Stimulated activated CD4-positive, alpha-beta T cell treated with anti-CD3 and anti-CD28 coated beads, Interleukin-1b, Interleukin-23, amount 100 ng/mL, for 1 hour (primary cell): ENCODE data around the gene VEGFC.

Source experiments
- DNase-seq, 2 donors: peaks; one replicate each; pipeline ENCODE4 v3.0.0-alpha.2; 2020; ENCODE audit warnings: low read depth in 2 of 2

Gene VEGFC

GRCh38 chr4:176792326-176793059, at the start of gene VEGFC:
Gene VEGFC (minus strand): TSS chr4:176792922. CDS start chr4:176792311, 611 bp downstream.
- no peak for DNase-seq

GRCh38 chr4:176841711-176842112, 49.0 kb upstream of the VEGFC start:
- DNase-seq: no peak

- no peak for DNase-seq
These were observed 47.4 kb upstream of the VEGFC start for GRCh38 chr4:176840166-176840565.

GRCh38 chr4:176839656-176840055, 46.9 kb upstream of the VEGFC start:
- no peak for DNase-seq

- DNase-seq: no peak
These were observed 46.1 kb upstream of the VEGFC start for GRCh38 chr4:176838601-176839433.

- no peak for DNase-seq
These were observed 44.6 kb upstream of the VEGFC start for GRCh38 chr4:176837169-176837895.

- no peak for DNase-seq
These were observed 41.8 kb upstream of the VEGFC start for GRCh38 chr4:176834531-176834930.

GRCh38 chr4:176833400-176834175, 40.9 kb upstream of the VEGFC start:
- DNase-seq: no peak

GRCh38 chr4:176830971-176831370, 38.2 kb upstream of the VEGFC start:
- DNase-seq: no peak

GRCh38 chr4:176825586-176825985, 32.9 kb upstream of the VEGFC start:
- DNase-seq: no peak

GRCh38 chr4:176824645-176825366, 32.1 kb upstream of the VEGFC start:
- DNase-seq: no peak

GRCh38 chr4:176818531-176818930, 25.8 kb upstream of the VEGFC start:
- no peak for DNase-seq

- no peak for DNase-seq
These were observed 24.5 kb upstream of the VEGFC start for GRCh38 chr4:176817204-176817603.

- no peak for DNase-seq
These were observed 22.0 kb upstream of the VEGFC start for GRCh38 chr4:176814770-176815169.

- no peak for DNase-seq
These were observed 17.9 kb upstream of the VEGFC start for GRCh38 chr4:176810481-176811249.

- DNase-seq: no peak
These were observed 14.2 kb upstream of the VEGFC start for GRCh38 chr4:176806778-176807375.

GRCh38 chr4:176805155-176805554, 12.4 kb upstream of the VEGFC start:
- DNase-seq: no peak

GRCh38 chr4:176800891-176801534, 8.3 kb upstream of the VEGFC start:
- DNase-seq: no peak

GRCh38 chr4:176799653-176800052, 6.9 kb upstream of the VEGFC start:
- no peak for DNase-seq
